Peyer's patch (tissue), 4 donors: ENCODE data around the gene NAT8L. TPM values are rescaled to one million over a fixed set of nuclear protein-coding genes. Genes with fewer than 3 reads are reported as not detected.

Experiments
- DNase-seq, 3 donors: peaks; one replicate each; pipeline ENCODE4 v3.0.0-alpha.2; 2017 to 2019
- H3K27ac ChIP-seq, 4 donors: fragments of 200-600 bp; sonication (generic); one replicate each; pipeline ENCODE4 v1.5.1; 2016 to 2019
- H3K27me3 ChIP-seq, 2 donors: fragments of 200-600 bp; sonication (generic); one replicate each; pipeline ENCODE4 v1.5.1; 2019
- H3K36me3 ChIP-seq, 3 donors: fragments of 200-600 bp; sonication (generic); one replicate each; pipeline ENCODE4 v1.5.1; 2016 to 2019
- H3K4me1 ChIP-seq, 4 donors: fragments of 200-600 bp; sonication (generic); one replicate each; pipeline ENCODE4 v1.5.1; 2016 to 2019
- H3K4me3 ChIP-seq, 4 donors: fragments of 200-600 bp; sonication (generic); 1 replicate in 3 of 4; 2 replicates in 1 of 4; pipeline ENCODE4 v1.5.1; 2016 to 2019; ENCODE audit warnings: mild to moderate bottlenecking in 1 of 4
- H3K9me3 ChIP-seq, 4 donors: fragments of 200-600 bp; sonication (generic); one replicate each; pipeline ENCODE4 v1.5.1; 2016 to 2019; ENCODE audit warnings: mild to moderate bottlenecking in 1 of 4
- POLR2A ChIP-seq, 2 donors: fragments of 450-650 bp; IDR thresholded peaks; one replicate each; pipeline ENCODE4 v1.5.1; 2017; ENCODE audit warnings: antibody characterized with exemption in 2 of 2, mild to moderate bottlenecking in 2 of 2, moderate library complexity in 2 of 2
- total RNA-seq, 4 donors: library from RNA; depleted of rRNA; stranded (reverse); fragments of >200 nt; gene quantifications; one replicate each; pipeline ENCODE4 v1.1.0, GENCODE V29; 2016
- TF ChIP-seq, protein P1 (sequence below), 6 experiments: fragments of 450-650 bp in 4 of 6; fragments of 200-600 bp in 2 of 6; sonication (generic) in 1 of 6; IDR thresholded peaks; one replicate each; pipeline ENCODE4 v1.5.1; 2017 to 2019; ENCODE audit warnings: antibody characterized with exemption in 6 of 6, mild to moderate bottlenecking in 3 of 6, moderate library complexity in 1 of 6

Gene NAT8L
- total RNA-seq, 4 donors from 2014 or later: 0.27 TPM; not detected in 3

DNA sequence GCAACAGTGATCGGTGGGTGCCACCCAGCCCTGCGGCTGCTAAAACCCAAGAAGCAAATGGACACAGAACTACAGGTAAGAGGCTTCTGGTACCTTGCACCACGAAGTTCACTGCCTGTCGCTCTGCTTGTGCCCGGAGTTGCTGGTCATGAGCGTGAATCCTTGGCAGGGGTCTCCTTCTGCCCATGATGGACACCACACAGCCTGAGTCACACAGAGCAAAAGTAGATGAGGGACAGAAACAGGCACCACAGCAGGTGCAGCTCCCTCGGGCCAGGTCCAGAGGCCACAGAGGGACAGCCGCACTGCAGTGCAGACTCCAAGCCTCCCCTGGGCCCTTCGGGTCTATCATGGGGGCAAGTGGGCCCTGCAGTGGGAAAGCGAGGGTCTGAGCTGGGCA is 22.4 kb downstream of the NAT8L start:
- Histone ChIP-seq H3K4me1 (no peaks in the 10 kb centered on the region), H3K4me3 (no peak overlapping the region), H3K27me3 (no peaks in the 10 kb centered on the region), H3K9me3 (no peaks in the 10 kb centered on the region), H3K36me3 (no peaks in the 10 kb centered on the region), H3K27ac (no peak overlapping the region)
- TF ChIP-seq POLR2A (IDR thresholded peaks at IDR 0.05): no peak
- TF ChIP-seq, protein P1, sequence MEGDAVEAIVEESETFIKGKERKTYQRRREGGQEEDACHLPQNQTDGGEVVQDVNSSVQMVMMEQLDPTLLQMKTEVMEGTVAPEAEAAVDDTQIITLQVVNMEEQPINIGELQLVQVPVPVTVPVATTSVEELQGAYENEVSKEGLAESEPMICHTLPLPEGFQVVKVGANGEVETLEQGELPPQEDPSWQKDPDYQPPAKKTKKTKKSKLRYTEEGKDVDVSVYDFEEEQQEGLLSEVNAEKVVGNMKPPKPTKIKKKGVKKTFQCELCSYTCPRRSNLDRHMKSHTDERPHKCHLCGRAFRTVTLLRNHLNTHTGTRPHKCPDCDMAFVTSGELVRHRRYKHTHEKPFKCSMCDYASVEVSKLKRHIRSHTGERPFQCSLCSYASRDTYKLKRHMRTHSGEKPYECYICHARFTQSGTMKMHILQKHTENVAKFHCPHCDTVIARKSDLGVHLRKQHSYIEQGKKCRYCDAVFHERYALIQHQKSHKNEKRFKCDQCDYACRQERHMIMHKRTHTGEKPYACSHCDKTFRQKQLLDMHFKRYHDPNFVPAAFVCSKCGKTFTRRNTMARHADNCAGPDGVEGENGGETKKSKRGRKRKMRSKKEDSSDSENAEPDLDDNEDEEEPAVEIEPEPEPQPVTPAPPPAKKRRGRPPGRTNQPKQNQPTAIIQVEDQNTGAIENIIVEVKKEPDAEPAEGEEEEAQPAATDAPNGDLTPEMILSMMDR (IDR thresholded peaks at IDR 0.05): no peak
- DNase-seq: peak in 1 of 3 donors; percentile 42

DNA sequence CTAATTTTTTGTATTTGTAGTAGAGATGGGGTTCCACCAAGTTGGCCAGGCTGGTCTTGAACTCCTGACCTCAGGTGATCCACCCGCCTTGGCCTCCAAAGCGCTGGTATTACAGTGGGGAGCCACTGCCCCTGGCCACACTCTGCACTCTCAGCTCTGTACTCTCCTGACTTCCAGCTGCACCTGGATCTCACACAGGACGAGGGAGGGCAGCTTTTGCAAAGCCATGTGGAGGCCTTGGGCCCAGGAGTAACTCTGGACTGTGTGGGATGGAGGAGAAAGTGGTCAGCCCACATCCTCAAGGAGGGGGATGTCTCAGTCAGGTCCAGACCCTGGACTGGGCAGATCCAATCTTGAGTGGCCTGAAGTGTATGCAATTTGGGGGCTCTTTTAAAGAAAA is 23.0 kb downstream of the NAT8L start:
- H3K4me1 ChIP-seq: no peaks in the 10 kb centered on the region
- no peak overlapping the region for H3K27ac ChIP-seq
- H3K4me3 ChIP-seq: no peak overlapping the region
- H3K36me3 ChIP-seq: no peaks in the 10 kb centered on the region
- no peak for TF ChIP-seq POLR2A (IDR thresholded peaks at IDR 0.05)
- TF ChIP-seq, protein P1 (IDR thresholded peaks at IDR 0.05): no peak
- peak in 1 of 3 donors; percentile 24 for DNase-seq
- no peaks in the 10 kb centered on the region for H3K27me3 ChIP-seq
- H3K9me3 ChIP-seq: no peaks in the 10 kb centered on the region

DNA sequence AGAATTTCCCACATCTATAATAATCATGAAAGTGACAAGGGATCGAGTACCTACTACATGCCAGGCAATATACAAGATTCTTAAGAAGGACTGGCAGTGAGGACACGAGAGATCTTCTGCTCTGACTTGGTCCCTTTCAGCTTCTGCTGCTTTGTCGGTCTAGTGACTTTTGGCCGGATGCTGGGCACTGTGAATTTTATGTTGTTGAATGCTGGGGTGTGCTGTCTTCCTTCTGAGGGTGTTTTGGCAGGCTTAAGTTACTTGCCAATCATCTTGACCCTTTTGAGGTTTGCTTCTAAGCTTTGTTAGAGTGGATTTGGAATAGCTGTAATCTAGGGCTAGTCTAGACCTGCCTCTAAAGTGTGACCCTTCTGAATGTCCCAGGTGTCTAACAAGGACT is 23.5 kb downstream of the NAT8L start:
- Histone ChIP-seq H3K4me1 (no peaks in the 10 kb centered on the region), H3K9me3 (no peaks in the 10 kb centered on the region), H3K27me3 (no peaks in the 10 kb centered on the region), H3K27ac (no peak overlapping the region), H3K4me3 (no peak overlapping the region), H3K36me3 (no peaks in the 10 kb centered on the region)
- TF ChIP-seq, protein P1 (IDR thresholded peaks at IDR 0.05): no peak
- TF ChIP-seq POLR2A (IDR thresholded peaks at IDR 0.05): no peak
- no peak for DNase-seq

DNA sequence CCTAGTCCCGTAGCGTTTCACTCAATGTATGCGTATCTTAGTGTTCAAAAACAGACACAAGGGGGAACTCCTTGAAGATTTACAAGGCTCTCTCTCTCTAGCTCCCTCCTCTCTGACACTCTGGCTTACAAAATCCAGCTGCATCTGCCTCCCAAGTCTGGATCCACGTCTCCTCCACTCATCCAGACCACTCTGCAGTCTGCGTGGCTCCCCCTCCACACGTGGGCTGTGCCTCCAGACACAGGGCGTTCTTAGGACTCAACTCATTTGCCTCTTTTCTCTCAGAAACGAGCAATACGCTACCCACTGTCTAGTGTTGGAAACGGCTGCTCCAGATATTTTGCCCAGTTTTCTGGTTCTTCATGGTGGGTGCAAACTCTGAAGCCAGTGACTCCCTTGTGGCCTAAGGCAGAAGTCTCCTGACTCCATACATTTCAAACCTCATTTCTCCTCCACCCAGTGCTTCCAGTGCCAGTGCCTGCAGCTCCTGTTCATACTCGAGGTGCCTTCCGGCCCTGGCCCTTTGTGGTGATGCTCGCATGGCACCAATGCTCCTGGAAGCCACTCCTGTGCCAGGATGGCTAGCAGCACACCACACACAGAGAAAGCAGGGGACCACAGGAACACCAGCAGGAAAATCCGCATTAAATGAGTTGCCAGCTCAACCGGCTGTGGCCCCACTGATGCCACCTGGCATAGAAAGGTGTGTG is 24.1 kb downstream of the NAT8L start:
- Histone ChIP-seq H3K27ac (no peak overlapping the region), H3K9me3 (no peaks in the 10 kb centered on the region), H3K27me3 (no peaks in the 10 kb centered on the region), H3K36me3 (no peaks in the 10 kb centered on the region), H3K4me3 (no peak overlapping the region), H3K4me1 (no peaks in the 10 kb centered on the region)
- peak in 1 of 3 donors; percentile 38 for DNase-seq
- TF ChIP-seq POLR2A (IDR thresholded peaks at IDR 0.05): no peak
- TF ChIP-seq, protein P1 (IDR thresholded peaks at IDR 0.05): no peak

DNA sequence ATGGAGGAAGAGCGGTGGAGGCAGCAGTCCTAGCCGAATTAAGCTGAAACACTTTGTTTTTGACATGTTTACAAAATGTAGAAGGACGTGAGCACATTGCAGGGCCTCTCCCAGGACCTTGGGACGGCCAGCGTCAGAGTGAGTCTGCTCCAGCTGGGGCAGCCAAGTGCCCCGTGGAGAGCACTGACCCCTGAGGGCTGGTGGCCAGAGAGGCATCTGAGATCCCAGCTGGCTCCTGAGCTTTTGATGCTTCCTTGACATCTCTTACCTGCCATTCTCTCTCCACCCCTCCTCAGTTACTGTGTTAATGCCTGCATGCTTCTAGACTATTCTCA is 24.7 kb downstream of the NAT8L start:
- Histone ChIP-seq H3K4me3 (no peak overlapping the region), H3K4me1 (no peaks in the 10 kb centered on the region), H3K27ac (no peak overlapping the region), H3K27me3 (no peaks in the 10 kb centered on the region), H3K36me3 (no peaks in the 10 kb centered on the region), H3K9me3 (no peaks in the 10 kb centered on the region)
- no peak for TF ChIP-seq POLR2A (IDR thresholded peaks at IDR 0.05)
- TF ChIP-seq, protein P1 (IDR thresholded peaks at IDR 0.05): no peak
- no peak for DNase-seq

DNA sequence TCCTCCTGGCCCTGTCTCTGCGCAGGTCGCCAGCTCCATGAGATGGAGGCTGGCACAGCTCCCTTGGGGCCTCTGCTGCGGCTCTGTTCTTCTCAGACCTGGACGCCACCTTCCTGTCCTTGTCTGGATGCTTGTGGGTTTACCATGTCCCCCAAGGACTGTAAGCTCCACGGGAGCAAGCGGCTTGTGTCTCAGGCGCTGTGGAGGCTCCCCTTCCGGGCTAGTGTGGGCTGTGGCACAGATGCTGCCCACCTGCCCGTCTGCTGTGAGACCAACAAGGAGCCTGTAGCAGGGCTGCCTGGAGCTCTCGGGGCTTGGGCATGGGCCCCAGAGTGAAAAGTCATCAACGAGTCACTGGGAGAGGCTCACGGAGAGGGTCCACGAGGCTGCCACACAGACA is 25.2 kb downstream of the NAT8L start:
- DNase-seq: no peak
- H3K36me3 ChIP-seq: no peaks in the 10 kb centered on the region
- no peak overlapping the region for H3K4me3 ChIP-seq
- no peaks in the 10 kb centered on the region for H3K9me3 ChIP-seq
- no peaks in the 10 kb centered on the region for H3K27me3 ChIP-seq
- H3K27ac ChIP-seq: no peak overlapping the region
- H3K4me1 ChIP-seq: no peaks in the 10 kb centered on the region
- TF ChIP-seq, protein P1 (IDR thresholded peaks at IDR 0.05): no peak
- TF ChIP-seq POLR2A (IDR thresholded peaks at IDR 0.05): no peak
